Stimulated activated CD4-positive, alpha-beta T cell treated with anti-CD3 and anti-CD28 coated beads, Interleukin-2, amount 100 ng/mL, for 24 hours (primary cell): Measurements from ENCODE around the gene EFEMP2.

Experiments
- DNase-seq, 2 donors: peaks; one replicate each; pipeline ENCODE4 v3.0.0-alpha.2; 2020

The EFEMP2 gene

GRCh38 chr11:65884716-65885092 lies 12.1 kb upstream of the EFEMP2 start:
- DNase-seq = peak; percentile 86 to 87

GRCh38 chr11:65883786-65884715 lies 11.5 kb upstream of the EFEMP2 start:
- DNase-seq = no peak

- DNase-seq = no peak
Measured at GRCh38 chr11:65883058-65883761, 10.6 kb upstream of the EFEMP2 start.

GRCh38 chr11:65882120-65883057 lies 9.8 kb upstream of the EFEMP2 start:
- no peak for DNase-seq

- no peak for DNase-seq
Measured at GRCh38 chr11:65880844-65881421, 8.3 kb upstream of the EFEMP2 start.

- no peak for DNase-seq
Measured at GRCh38 chr11:65880027-65880426, 7.4 kb upstream of the EFEMP2 start.

GRCh38 chr11:65879617-65880016 lies 7.0 kb upstream of the EFEMP2 start, which contains the start of gene CTSW:
CTSW (plus strand) TSS chr11:65879837; CDS start chr11:65879855, 18 bp downstream.
- DNase-seq = no peak

GRCh38 chr11:65873318-65874156 lies 937 bp upstream of the EFEMP2 start:
- DNase-seq = peak; percentile 96 to 98

GRCh38 chr11:65871811-65872548 lies 620 bp downstream of the EFEMP2 start:
- no peak for DNase-seq

GRCh38 chr11:65870706-65871681 lies 1.6 kb downstream of the EFEMP2 start:
- DNase-seq = no peak

- no peak for DNase-seq
Measured at GRCh38 chr11:65870307-65870658, 2.3 kb downstream of the EFEMP2 start.

GRCh38 chr11:65869643-65870306 lies 2.8 kb downstream of the EFEMP2 start:
- DNase-seq = no peak

- DNase-seq = no peak
Measured at GRCh38 chr11:65868907-65869306, 3.7 kb downstream of the EFEMP2 start.

GRCh38 chr11:65868076-65868667 lies 4.4 kb downstream of the EFEMP2 start:
- DNase-seq = no peak

- DNase-seq = no peak
Measured at GRCh38 chr11:65867284-65868071, 5.1 kb downstream of the EFEMP2 start.

GRCh38 chr11:65866509-65867283 lies 5.9 kb downstream of the EFEMP2 start:
- no peak for DNase-seq
